Body of pancreas (tissue), 4 donors: ENCODE data around the gene MORC2. TPM values are rescaled to one million over a fixed set of nuclear protein-coding genes. Genes with fewer than 3 reads are reported as not detected.

Experiments
- ATAC-seq: fragments of 150-250 bp; one replicate; pipeline ENCODE4 v1.9.1; 2016
- DNase-seq, 4 donors: peaks; one replicate each; pipeline ENCODE4 v3.0.0-alpha.2; 2019
- H3K27ac ChIP-seq, 4 donors: fragments of 200-600 bp; sonication (generic); 1 replicate in 3 of 4; 2 replicates in 1 of 4; pipeline versions ENCODE4 v1.5.1 to v1.6.1; 2016 to 2019; ENCODE audit warnings: mild to moderate bottlenecking in 1 of 4, mixed read lengths in 1 of 4, moderate library complexity in 1 of 4
- H3K27me3 ChIP-seq, 2 donors: fragments of 200-600 bp; sonication (generic); one replicate each; pipeline ENCODE4 v1.6.0; 2016; ENCODE audit warnings: mild to moderate bottlenecking in 1 of 2
- H3K36me3 ChIP-seq, 2 donors: fragments of 200-600 bp; sonication (generic); replicated peaks in 1 of 2; 2 replicates each; pipeline ENCODE4 v1.5.1; 2016; ENCODE audit warnings: low read depth in 2 of 2; ENCODE audit not compliant: insufficient read depth in 1 of 2
- H3K4me1 ChIP-seq: fragments of 200-600 bp; sonication (generic); one replicate; pipeline ENCODE4 v1.6.0; 2016
- H3K4me3 ChIP-seq, 2 donors: fragments of 200-600 bp; sonication (generic); 1 replicate in 1 of 2; 2 replicates in 1 of 2; pipeline ENCODE4 v1.5.1; 2016 to 2019
- H3K9me3 ChIP-seq, 3 donors: fragments of 200-600 bp; sonication (generic); 1 replicate in 2 of 3; 2 replicates in 1 of 3; pipeline ENCODE4 v1.5.1; 2016
- CTCF ChIP-seq, 7 experiments: fragments of 450-650 bp in 4 of 7; fragments of 200-600 bp in 3 of 7; sonication (generic) in 3 of 7; IDR thresholded peaks; one replicate each; pipeline ENCODE4 v1.5.1; 2016 to 2019; ENCODE audit warnings: antibody characterized with exemption in 7 of 7
- POLR2A ChIP-seq, 3 donors: fragments of 450-650 bp; IDR thresholded peaks; one replicate each; pipeline ENCODE4 v1.6.1; 2016; ENCODE audit warnings: antibody characterized with exemption in 3 of 3, mild to moderate bottlenecking in 2 of 3
- WGBS, 2 donors: methylation state at CpG; one replicate each; pipeline ENCODE4 v1.1.5; 2017; 5-methylcytosine and 5-hydroxymethylcytosine counted together
- intact Hi-C: fragments of 100-400 bp; cut with DNase I; formaldehyde crosslinking; loops from one replicate; pipeline ENCODE4 v1.15.1; 2023
- total RNA-seq, 2 donors: library from RNA; depleted of rRNA; stranded (reverse); fragments of >200 nt; gene quantifications; one replicate each; pipeline ENCODE4 v1.1.0, GENCODE V29; 2016

Gene MORC2
- total RNA-seq, 2 donors from 2014 or later = 9.1 to 13.5 TPM

GRCh38 chr22:30947816-30948454, 20.6 kb downstream of the MORC2 start:
- DNase-seq (no peak), ATAC-seq (peak; percentile 66)
- 22 to 26% methylated on average over 2 of the region's 2 CpGs for WGBS, 2 donors
- Histone ChIP-seq H3K9me3 (no peaks in the 10 kb centered on the region), H3K27me3 (no peaks in the 10 kb centered on the region), H3K4me3 (no peak overlapping the region), H3K4me1 (no peaks in the 10 kb centered on the region), H3K27ac (no peak overlapping the region), H3K36me3 (peaks cover 7 to 33% of the 10 kb centered on the region in 2 donors)
- TF ChIP-seq CTCF (IDR thresholded peaks at IDR 0.05) (peak; percentile 5 to 71 (median 62)), POLR2A (IDR thresholded peaks at IDR 0.05) (no peak)
- intact Hi-C loops = loop anchor here (10.0 kb wide), 1 partner anchor 197 kb away; the partner anchor contains the start of gene PLA2G3

GRCh38 chr22:30947173-30947815, 21.3 kb downstream of the MORC2 start:
- Histone ChIP-seq H3K9me3 (no peaks in the 10 kb centered on the region), H3K4me1 (no peaks in the 10 kb centered on the region), H3K27ac (no peak overlapping the region), H3K36me3 (peaks cover 7 to 35% of the 10 kb centered on the region in 2 donors), H3K27me3 (no peaks in the 10 kb centered on the region), H3K4me3 (no peak overlapping the region)
- no peak for TF ChIP-seq POLR2A (IDR thresholded peaks at IDR 0.05)
- no peak for TF ChIP-seq CTCF (IDR thresholded peaks at IDR 0.05)
- DNase-seq (no peak), ATAC-seq (no peak)
- 74 to 81% methylated on average over 5 of the region's 5 CpGs for WGBS, 2 donors
- intact Hi-C loops = loop anchor here (10.0 kb wide), 1 partner anchor 198 kb away; the partner anchor contains the start of gene PLA2G3

- intact Hi-C loops = loop anchor here (10.0 kb wide), 1 partner anchor 198 kb away; the partner anchor contains the start of gene PLA2G3
- DNase-seq = no peak
- Histone ChIP-seq H3K4me1 (no peaks in the 10 kb centered on the region), H3K36me3 (peaks cover 7 to 42% of the 10 kb centered on the region in 2 donors), H3K9me3 (no peaks in the 10 kb centered on the region), H3K27ac (no peak overlapping the region), H3K4me3 (no peak overlapping the region), H3K27me3 (no peaks in the 10 kb centered on the region)
- no peak for TF ChIP-seq POLR2A (IDR thresholded peaks at IDR 0.05)
- no peak for TF ChIP-seq CTCF (IDR thresholded peaks at IDR 0.05)
- 68 to 74% methylated on average over 7 of the region's 7 CpGs for WGBS, 2 donors
- ATAC-seq = no peak
These were observed 22.2 kb downstream of the MORC2 start for GRCh38 chr22:30946354-30946753.

- Histone ChIP-seq H3K27me3 (no peaks in the 10 kb centered on the region), H3K4me1 (no peaks in the 10 kb centered on the region), H3K36me3 (peaks cover 9 to 47% of the 10 kb centered on the region in 2 donors), H3K27ac (no peak overlapping the region), H3K4me3 (no peak overlapping the region), H3K9me3 (no peaks in the 10 kb centered on the region)
- intact Hi-C loops = loop anchor here (10.0 kb wide), 1 partner anchor 199 kb away; the partner anchor contains the start of gene PLA2G3
- ATAC-seq = no peak
- WGBS, 2 donors = 94 to 95% methylated on average over 2 of the region's 2 CpGs
- TF ChIP-seq POLR2A (IDR thresholded peaks at IDR 0.05) (no peak), CTCF (IDR thresholded peaks at IDR 0.05) (no peak)
- no peak for DNase-seq
These were observed 22.9 kb downstream of the MORC2 start for GRCh38 chr22:30945653-30946052.
